Smooth muscle cell (in vitro differentiated cells): Measurements from ENCODE around the gene ZNF75A. TPM values are rescaled to one million over a fixed set of nuclear protein-coding genes. Genes with fewer than 3 reads are reported as not detected.
A peak's percentile ranks its signal among the peaks of the same experiment; 100 is the strongest.
"Not testable (repeated sequence)": the region's sequence is repeated elsewhere in the genome, so short reads cannot be mapped to it uniquely, and the experiment has no call there.

Source experiments
- DNase-seq: peaks from one replicate; lab custom pipeline; 2025; ENCODE audit not compliant: unreplicated experiment; lab: John Stamatoyannopoulos, UW
- H2AFZ ChIP-seq: fragments of 200-600 bp; sonication (generic); 2 replicates; pipeline ENCODE4 v1.6.0; 2016; ENCODE audit warnings: antibody characterized with exemption, low read depth, mild to moderate bottlenecking
- H3F3A ChIP-seq: fragments of 200-600 bp; sonication (generic); 2 replicates; pipeline ENCODE4 v1.6.0; 2017; ENCODE audit warnings: antibody characterized with exemption, low read depth
- H3K27ac ChIP-seq: fragments of 200-600 bp; sonication (generic); 2 replicates; pipeline ENCODE4 v1.5.1; 2016; ENCODE audit warnings: low read depth, mild to moderate bottlenecking
- H3K27me3 ChIP-seq: fragments of 200-600 bp; sonication (generic); 2 replicates; pipeline ENCODE4 v1.6.1; 2016; ENCODE audit warnings: low read depth, mild to moderate bottlenecking
- H3K36me3 ChIP-seq: fragments of 200-600 bp; sonication (generic); 2 replicates; pipeline ENCODE4 v1.5.1; 2016; ENCODE audit warnings: low read depth
- H3K4me1 ChIP-seq: fragments of 200-600 bp; sonication (generic); 2 replicates; pipeline ENCODE4 v1.5.1; 2016; ENCODE audit warnings: low read depth
- H3K4me2 ChIP-seq: fragments of 200-600 bp; sonication (generic); 2 replicates; pipeline ENCODE4 v1.6.0; 2016; ENCODE audit warnings: mild to moderate bottlenecking
- H3K4me3 ChIP-seq: fragments of 200-600 bp; sonication (generic); 2 replicates; pipeline ENCODE4 v1.5.1; 2016; ENCODE audit warnings: mild to moderate bottlenecking
- H3K79me2 ChIP-seq: fragments of 200-600 bp; sonication (generic); 2 replicates; pipeline ENCODE4 v1.6.0; 2016; ENCODE audit warnings: low read depth, mild to moderate bottlenecking
- H3K9ac ChIP-seq: fragments of 200-600 bp; sonication (generic); 2 replicates; pipeline ENCODE4 v1.6.0; 2016; ENCODE audit warnings: low read depth
- H3K9me3 ChIP-seq: fragments of 200-600 bp; sonication (generic); replicated peaks from 2 replicates; pipeline ENCODE4 v1.5.1; 2016; ENCODE audit warnings: low read depth
- H4K20me1 ChIP-seq: fragments of 200-600 bp; sonication (generic); 2 replicates; pipeline ENCODE4 v1.6.0; 2016; ENCODE audit warnings: low read depth
- WGBS: methylation state at CpG from one replicate; pipeline ENCODE4 v1.1.7; 2016; ENCODE audit warnings: low lambda C conversion rate; 5-methylcytosine and 5-hydroxymethylcytosine counted together
- polyA plus RNA-seq: library from polyadenylated mRNA; unstranded; fragments of >200 nt; fragmentation: Nextera tagmentation; extraction: Ambion mirVana; gene quantifications from 2 replicates; pipeline ENCODE4 v1.2.1, GENCODE V29; 2016
- total RNA-seq: library from RNA; depleted of rRNA; stranded (reverse); fragments of >200 nt; gene quantifications from 2 replicates; pipeline ENCODE4 v1.2.3, GENCODE V29; 2014
- TF ChIP-seq, protein P1 (sequence below): fragments of 200-600 bp; sonication (generic); IDR thresholded peaks from 2 replicates; pipeline ENCODE4 v1.5.1; 2017; ENCODE audit warnings: borderline replicate concordance, mild to moderate bottlenecking, antibody characterized with exemption; ENCODE audit not compliant: insufficient read depth, poor library complexity, severe bottlenecking

Gene ZNF75A
- total and polyA plus RNA-seq, 2 experiments from 2014 or later = 13.5 to 24.8 TPM

DNA sequence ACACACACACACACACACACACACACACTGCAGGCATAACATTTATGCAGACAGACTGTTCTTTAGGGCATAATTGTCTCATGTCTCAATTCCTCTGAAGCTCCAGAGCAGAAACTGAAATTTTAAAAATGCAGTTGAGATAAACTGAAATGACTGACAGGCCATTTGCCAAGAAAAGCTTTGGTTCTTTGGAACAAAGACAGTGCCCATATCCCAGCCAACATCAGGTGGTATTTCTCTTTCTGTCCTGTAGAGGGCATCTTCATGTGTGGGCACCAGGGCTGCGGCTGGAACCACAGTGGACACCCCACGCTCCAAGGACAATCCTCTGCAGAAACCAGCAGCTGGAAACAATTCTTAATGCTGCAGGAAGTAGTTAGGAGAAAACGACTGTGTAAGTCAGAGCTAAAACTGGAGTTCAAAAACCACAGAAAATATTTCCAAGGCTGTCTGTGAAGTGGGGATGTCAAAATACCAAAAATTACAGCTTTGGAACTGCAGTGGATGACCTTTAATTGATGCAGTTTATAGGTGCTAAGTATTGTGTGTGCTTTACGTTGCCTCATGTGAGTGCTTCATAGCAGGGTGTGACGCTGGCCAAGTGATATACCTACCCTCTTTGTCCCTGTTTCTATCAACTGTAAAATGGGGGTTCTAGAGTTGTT lies 38.3 kb upstream of the ZNF75A start:
- Histone ChIP-seq H4K20me1 (no peaks in the 10 kb centered on the region), H3K27ac (no peak overlapping the region), H3K4me2 (no peak overlapping the region), H3K9me3 (no peaks in the 10 kb centered on the region), H2AFZ (no peak overlapping the region), H3K4me3 (no peak overlapping the region), H3K4me1 (no peaks in the 10 kb centered on the region), H3K27me3 (no peaks in the 10 kb centered on the region), H3F3A (no peaks in the 10 kb centered on the region), H3K36me3 (no peaks in the 10 kb centered on the region), H3K79me2 (no peaks in the 10 kb centered on the region), H3K9ac (no peak overlapping the region)
- DNase-seq = no peak
- TF ChIP-seq, protein P1, sequence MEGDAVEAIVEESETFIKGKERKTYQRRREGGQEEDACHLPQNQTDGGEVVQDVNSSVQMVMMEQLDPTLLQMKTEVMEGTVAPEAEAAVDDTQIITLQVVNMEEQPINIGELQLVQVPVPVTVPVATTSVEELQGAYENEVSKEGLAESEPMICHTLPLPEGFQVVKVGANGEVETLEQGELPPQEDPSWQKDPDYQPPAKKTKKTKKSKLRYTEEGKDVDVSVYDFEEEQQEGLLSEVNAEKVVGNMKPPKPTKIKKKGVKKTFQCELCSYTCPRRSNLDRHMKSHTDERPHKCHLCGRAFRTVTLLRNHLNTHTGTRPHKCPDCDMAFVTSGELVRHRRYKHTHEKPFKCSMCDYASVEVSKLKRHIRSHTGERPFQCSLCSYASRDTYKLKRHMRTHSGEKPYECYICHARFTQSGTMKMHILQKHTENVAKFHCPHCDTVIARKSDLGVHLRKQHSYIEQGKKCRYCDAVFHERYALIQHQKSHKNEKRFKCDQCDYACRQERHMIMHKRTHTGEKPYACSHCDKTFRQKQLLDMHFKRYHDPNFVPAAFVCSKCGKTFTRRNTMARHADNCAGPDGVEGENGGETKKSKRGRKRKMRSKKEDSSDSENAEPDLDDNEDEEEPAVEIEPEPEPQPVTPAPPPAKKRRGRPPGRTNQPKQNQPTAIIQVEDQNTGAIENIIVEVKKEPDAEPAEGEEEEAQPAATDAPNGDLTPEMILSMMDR = peak; percentile 30
- 77% methylated on average over 5 of the region's 5 CpGs for WGBS

DNA sequence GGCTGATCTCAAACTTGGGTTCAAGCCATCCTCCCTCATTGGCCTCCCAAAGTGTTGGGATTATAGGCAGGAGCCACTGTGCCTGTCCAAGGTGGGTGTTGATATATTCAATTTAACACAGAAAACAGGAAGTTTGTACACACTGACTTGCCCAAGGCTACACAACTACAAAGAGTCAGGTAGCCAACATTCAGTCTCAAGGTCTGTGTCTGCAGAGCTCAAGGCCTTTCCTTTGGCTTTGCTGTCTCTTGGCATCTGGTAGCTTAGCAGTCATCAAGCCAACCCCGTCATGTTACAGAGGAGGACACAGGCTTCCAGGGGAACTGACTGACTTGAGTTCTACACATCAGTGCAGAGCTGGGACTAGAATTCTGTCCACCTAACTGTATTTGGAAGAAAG lies 37.0 kb upstream of the ZNF75A start:
- Histone ChIP-seq H3K79me2 (no peaks in the 10 kb centered on the region), H3K4me3 (no peak overlapping the region), H3K27me3 (no peaks in the 10 kb centered on the region), H3K9me3 (no peaks in the 10 kb centered on the region), H3F3A (no peaks in the 10 kb centered on the region), H4K20me1 (no peaks in the 10 kb centered on the region), H3K4me2 (no peak overlapping the region), H3K9ac (no peak overlapping the region), H2AFZ (no peak overlapping the region), H3K27ac (no peak overlapping the region), H3K36me3 (no peaks in the 10 kb centered on the region), H3K4me1 (no peaks in the 10 kb centered on the region)
- TF ChIP-seq, protein P1 = no peak
- no peak for DNase-seq
- 77% methylated on average over 1 of the region's 1 CpG for WGBS

DNA sequence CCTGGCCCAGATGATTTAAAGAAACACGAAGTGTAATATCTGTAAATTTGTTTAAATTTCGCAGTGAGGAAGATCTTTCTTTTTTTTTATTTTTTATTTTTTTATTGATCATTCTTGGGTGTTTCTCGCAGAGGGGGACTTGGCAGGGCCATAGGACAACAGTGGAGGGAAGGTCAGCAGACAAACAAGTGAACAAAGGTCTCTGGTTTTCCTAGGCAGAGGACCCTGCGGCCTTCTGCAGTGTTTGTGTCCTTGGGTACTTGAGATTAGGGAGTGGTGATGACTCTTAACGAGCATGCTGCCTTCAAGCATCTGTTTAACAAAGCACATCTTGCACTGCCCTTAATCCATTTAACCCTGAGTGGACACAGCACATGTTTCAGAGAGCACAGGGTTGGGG lies 34.6 kb upstream of the ZNF75A start:
- not testable (repeated sequence) for H4K20me1 ChIP-seq, DNase-seq, H2AFZ ChIP-seq, H3K4me3 ChIP-seq, H3K27me3 ChIP-seq, H3K36me3 ChIP-seq, H3K4me2 ChIP-seq, H3K9ac ChIP-seq, H3K27ac ChIP-seq, H3K9me3 ChIP-seq, H3K4me1 ChIP-seq, H3F3A ChIP-seq, H3K79me2 ChIP-seq
- 86% methylated on average over 5 of the region's 5 CpGs for WGBS

GRCh38 chr16:3271281-3271680 lies 34.0 kb upstream of the ZNF75A start:
- not testable (repeated sequence) for H3F3A ChIP-seq, H3K4me3 ChIP-seq, H3K9me3 ChIP-seq, H3K27ac ChIP-seq, H3K36me3 ChIP-seq, DNase-seq, H3K4me1 ChIP-seq, H3K4me2 ChIP-seq, H3K27me3 ChIP-seq, H3K9ac ChIP-seq, H2AFZ ChIP-seq, H3K79me2 ChIP-seq, H4K20me1 ChIP-seq
- 81% methylated on average over 2 of the region's 22 CpGs for WGBS

DNA sequence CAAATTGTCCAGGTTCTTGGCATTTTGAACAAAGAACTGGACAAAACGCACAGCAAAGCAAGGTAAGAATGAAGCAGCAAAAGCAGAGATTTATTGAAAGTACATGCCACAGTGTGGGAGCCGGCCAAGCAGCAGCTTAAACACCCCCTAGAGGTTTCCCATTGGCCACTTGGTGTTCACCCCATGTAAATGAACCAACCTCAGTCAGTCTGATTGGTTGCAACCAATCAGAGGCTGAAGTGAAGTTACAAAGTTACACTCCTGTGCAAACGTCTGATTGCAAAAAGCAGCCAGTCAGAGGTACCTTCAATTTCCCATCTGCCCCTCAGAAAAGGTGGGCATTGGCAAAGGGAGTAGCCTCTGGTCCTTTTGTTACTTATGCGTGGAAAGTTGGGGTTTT lies 30.8 kb upstream of the ZNF75A start:
- H3K36me3 ChIP-seq = no peaks in the 10 kb centered on the region
- H3K9me3 ChIP-seq = no peaks in the 10 kb centered on the region
- no peaks in the 10 kb centered on the region for H3K79me2 ChIP-seq
- WGBS = 67% methylated on average over 4 of the region's 4 CpGs
- peaks cover 16% of the 10 kb centered on the region for H3K27me3 ChIP-seq
- no peak overlapping the region for H3K9ac ChIP-seq
- H2AFZ ChIP-seq = no peak overlapping the region
- H3K4me3 ChIP-seq = no peak overlapping the region
- H3K4me1 ChIP-seq = no peaks in the 10 kb centered on the region
- no peaks in the 10 kb centered on the region for H3F3A ChIP-seq
- DNase-seq = no peak
- H4K20me1 ChIP-seq = no peaks in the 10 kb centered on the region
- TF ChIP-seq, protein P1 = no peak
- no peak overlapping the region for H3K4me2 ChIP-seq
- no peak overlapping the region for H3K27ac ChIP-seq
